ENCODE data around the gene ZNF266.

ZNF266 gene

GRCh38 chr19:9435279-9436268 is at the start of gene ZNF266:
Gene ZNF266, minus strand, starts transcription at chr19:9435573. Its CDS starts 15,484 bp downstream, at chr19:9420089.
- DNase-seq (ENCODE audit: low read depth) = peak; percentile 86

- no peak for DNase-seq (ENCODE audit: low read depth)
Measured at GRCh38 chr19:9485140-9485539, 49.8 kb upstream of the ZNF266 start.

- DNase-seq (ENCODE audit: low read depth) = no peak
Measured at GRCh38 chr19:9474975-9475374, 39.6 kb upstream of the ZNF266 start.

GRCh38 chr19:9467161-9467560 is 31.8 kb upstream of the ZNF266 start:
- no peak for DNase-seq (ENCODE audit: low read depth)

GRCh38 chr19:9461938-9462337 is 26.6 kb upstream of the ZNF266 start:
- no peak for DNase-seq (ENCODE audit: low read depth)

- DNase-seq (ENCODE audit: low read depth) = no peak
Measured at GRCh38 chr19:9456018-9456689, 20.8 kb upstream of the ZNF266 start.

GRCh38 chr19:9453953-9454352 is 18.6 kb upstream of the ZNF266 start:
- no peak for DNase-seq (ENCODE audit: low read depth)

GRCh38 chr19:9445037-9445436 is 9.7 kb upstream of the ZNF266 start:
- no peak for DNase-seq (ENCODE audit: low read depth)

GRCh38 chr19:9436358-9436757 is 985 bp upstream of the ZNF266 start:
- no peak for DNase-seq (ENCODE audit: low read depth)

GRCh38 chr19:9431475-9431874 is 3.9 kb downstream of the ZNF266 start:
- no peak for DNase-seq (ENCODE audit: low read depth)

- no peak for DNase-seq (ENCODE audit: low read depth)
Measured at GRCh38 chr19:9430444-9430843, 4.9 kb downstream of the ZNF266 start.

GRCh38 chr19:9427941-9428340 is 7.4 kb downstream of the ZNF266 start:
- DNase-seq (ENCODE audit: low read depth) = no peak

- no peak for DNase-seq (ENCODE audit: low read depth)
Measured at GRCh38 chr19:9413240-9413954, 22.0 kb downstream of the ZNF266 start.

GRCh38 chr19:9407827-9408226 is 27.5 kb downstream of the ZNF266 start:
- no peak for DNase-seq (ENCODE audit: low read depth)

- DNase-seq (ENCODE audit: low read depth) = peak; percentile 88
Measured at GRCh38 chr19:9406798-9407352, 28.5 kb downstream of the ZNF266 start.

- no peak for DNase-seq (ENCODE audit: low read depth)
Measured at GRCh38 chr19:9381361-9381785, 54.0 kb downstream of the ZNF266 start.

GRCh38 chr19:9370738-9371619 is 64.4 kb downstream of the ZNF266 start:
- DNase-seq (ENCODE audit: low read depth) = no peak

GRCh38 chr19:9362905-9363304 is 72.5 kb downstream of the ZNF266 start, which contains the start of gene ZNF177:
Gene ZNF177, plus strand, starts transcription at chr19:9363013. Its CDS starts 15,299 bp downstream, at chr19:9378312.
- DNase-seq (ENCODE audit: low read depth) = peak; percentile 3

Measured in fibroblast of gingiva (primary cell).